Cerebellar nuclear complex (tissue), 1 donor: ENCODE results near the gene PACS1.
"Not testable (repeated sequence)": the region's sequence is repeated elsewhere in the genome, so short reads cannot be mapped to it uniquely, and the experiment has no call there.

Experiments used
- DNase-seq, 2 experiments: peaks; one replicate each; lab custom pipeline; 2025; lab: John Stamatoyannopoulos, UW

PACS1 gene

GRCh38 chr11:66111158-66111557, 41.1 kb downstream of the PACS1 start:
- DNase-seq = no peak

DNA sequence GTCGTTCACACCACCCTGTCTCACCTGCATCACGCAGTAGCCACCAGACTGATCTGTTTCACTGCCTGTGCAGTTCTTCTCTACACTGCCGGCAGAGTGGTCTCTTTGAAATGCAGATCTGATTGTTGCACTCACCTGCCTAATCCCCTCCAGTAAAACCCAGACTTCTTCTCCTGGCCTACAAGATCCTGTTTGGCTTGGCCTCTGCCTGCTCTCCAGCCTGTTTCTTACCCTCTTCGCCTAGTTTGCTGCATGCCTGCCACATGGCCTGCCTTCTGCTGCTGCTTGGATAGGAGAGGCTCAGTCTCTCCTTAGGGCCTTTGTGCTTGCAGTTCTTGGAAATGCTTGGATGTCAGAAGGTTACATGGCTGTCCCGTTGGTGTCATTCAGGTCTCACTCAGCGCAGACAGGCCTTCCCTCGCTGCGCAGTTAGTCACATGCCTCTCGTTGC, 42.0 kb downstream of the PACS1 start:
- no peak for DNase-seq

DNA sequence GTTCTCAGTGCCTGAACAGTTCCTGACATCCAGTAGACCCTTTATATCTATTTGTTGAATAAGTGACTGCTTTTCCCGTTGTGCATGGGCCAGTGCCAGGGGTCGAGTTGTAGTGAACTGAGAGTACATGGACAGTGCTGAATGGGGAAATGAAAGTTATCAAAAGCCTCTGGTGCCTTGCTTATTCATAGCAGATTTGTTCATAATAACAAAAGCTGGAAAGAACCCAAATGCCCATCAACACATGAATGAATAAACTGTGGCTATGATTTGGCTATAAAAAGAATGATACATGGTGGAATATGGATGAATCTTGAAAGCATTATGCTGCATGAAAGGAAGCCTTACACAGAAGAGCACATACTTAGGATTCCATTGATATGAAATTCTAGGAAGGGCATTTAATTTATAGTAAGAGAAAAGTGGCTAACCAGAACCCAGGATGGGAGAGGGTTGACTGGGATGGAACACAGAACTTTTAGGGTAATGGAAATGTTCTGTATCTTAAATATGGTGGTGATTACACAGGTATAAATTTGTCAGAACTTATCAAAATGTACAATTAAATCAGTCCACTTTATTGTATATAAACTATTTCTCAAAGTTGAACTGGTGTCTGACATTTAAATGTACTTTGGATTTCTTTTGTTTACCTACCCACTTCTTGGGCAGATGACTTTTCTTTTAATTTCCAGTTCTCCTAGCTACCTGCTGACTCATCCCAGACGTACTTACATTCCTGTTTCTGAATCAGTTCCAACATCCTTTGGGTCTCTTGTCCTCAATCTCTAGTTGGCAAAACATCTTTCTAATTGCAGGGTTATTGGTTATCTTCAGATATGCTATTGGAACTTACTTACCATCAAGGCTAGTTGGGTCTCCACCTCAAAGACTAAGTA, 42.8 kb downstream of the PACS1 start:
- no peak for DNase-seq

DNA sequence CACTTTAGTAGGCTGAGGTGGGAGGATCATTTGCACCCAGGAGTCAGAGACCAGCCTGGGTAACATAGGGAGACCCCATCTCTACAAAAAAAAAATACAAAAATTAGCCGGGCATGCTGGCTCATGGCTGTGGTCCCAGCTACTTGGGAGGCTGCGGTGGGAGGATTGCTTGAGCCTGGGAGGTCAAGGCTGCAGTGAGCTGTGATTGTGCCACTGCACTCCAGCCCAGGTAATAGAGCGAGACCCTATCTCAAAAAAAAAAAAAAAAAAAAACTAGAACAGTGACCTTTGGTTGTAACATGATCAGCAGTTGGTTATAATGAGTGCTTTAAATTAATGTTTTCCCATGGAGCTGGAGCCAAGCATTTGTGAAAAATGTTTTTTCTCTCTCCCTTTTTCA, 44.9 kb downstream of the PACS1 start:
- not testable (repeated sequence) for DNase-seq

DNA sequence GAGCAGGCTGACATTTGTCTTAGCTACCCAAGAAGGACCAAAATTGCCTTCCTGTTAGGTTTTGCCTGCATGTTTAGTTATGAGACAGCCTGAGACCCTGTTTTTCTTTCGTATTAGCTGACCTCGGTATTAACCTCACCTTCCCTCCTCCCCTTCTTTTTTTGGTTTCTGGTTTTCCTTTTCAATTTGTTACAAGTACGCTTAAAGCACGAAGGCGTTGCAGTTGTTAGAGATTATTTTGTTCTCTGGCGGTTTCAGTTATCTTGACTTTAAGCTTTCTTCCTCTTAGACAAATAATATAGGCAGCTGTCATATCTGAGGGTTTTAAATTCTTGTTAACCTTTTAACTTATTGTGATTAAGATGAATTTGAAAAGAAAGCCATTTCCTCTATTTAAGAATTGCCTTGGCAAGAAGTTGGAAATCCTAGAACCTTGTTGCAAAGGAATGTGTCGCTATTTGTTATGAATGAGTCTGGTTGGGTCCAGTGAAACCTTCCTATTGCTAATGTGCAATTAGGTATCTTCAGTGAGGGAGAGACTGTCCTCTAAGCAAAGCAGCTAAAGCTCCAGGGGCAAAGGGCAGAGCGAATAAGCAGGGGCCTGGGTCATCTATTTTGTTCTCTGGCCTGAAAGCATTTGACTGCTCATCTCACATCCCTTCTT, 45.7 kb downstream of the PACS1 start:
- DNase-seq = no peak

- no peak for DNase-seq
These were observed 46.7 kb downstream of the PACS1 start for GRCh38 chr11:66116576-66117361.

DNA sequence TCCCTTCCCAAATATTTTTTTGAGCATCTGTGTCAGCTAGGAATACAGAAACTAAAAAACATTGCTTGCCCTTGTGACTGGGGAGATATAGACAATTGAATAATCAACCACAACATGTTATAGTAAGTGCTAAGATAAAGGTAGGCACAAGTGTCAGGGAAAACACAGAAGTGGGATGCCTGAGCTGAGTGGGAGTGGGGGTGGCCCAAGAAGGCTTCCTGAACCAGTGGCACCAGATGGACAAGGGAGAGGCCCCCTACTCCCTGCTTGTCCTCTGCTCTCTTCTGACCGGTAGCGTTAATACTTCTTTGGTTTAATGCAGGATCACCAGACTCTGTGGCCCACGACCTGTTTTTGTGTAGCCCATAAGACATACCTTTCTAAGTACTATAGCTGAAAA, 48.8 kb downstream of the PACS1 start:
- no peak for DNase-seq

DNA sequence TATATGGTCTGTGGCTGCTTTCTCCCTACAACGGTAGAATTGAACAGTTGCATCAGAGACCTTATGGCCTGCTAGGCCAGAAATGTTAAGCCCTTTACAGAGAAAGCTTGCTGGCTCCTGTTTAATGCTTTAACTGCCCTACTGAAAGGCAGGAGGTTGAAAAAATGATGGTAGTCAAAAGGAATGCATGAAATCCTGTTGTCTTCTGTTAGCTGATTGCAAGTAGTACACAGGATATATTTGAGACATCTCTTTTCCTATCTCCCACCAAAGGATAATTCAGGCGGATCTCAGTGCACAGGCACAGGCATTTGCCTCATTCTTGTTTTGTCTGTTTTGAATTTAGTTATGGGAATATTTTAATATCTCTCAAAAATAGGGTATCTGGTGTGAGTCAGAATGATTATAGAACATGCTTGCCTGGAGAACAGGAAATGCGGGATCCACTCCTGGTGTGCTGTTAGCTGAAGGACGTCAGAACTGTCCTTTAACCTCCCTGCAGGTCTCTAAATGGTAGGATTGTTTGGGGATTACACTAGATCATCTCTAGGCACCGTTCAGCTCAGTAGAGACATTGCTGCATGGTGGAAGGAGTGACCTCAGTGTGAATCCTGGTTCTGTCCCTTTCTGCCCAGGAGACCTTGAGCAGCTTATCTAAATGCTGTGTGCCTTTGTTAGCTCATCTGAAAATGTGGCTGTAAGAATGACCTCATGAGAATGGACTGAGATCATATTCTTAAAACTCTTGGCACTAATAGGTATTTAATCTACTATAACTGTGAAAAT, 49.5 kb downstream of the PACS1 start:
- no peak for DNase-seq

DNA sequence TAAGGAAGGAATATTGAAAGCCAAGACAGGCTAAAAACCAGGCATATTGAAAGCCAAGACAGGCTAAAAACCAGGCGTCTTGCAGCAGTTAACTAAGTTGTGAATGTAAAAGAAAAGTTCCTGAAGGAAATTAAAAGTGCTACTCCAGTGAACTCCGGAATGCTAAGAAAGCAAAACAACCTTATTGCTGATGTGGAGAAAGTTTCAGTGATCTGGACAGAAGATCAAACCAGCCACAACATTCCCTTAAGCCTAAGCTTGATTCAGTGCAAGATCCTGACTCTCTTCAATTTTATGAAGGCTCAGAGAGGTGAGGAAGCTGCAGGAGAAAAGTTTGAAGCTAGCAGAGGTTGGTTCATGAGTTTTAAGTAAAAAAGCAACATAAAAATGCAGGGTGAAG, 51.4 kb downstream of the PACS1 start:
- no peak for DNase-seq

GRCh38 chr11:66123902-66124301, 53.8 kb downstream of the PACS1 start:
- no peak for DNase-seq

- no peak for DNase-seq
These were observed 54.5 kb downstream of the PACS1 start for GRCh38 chr11:66124564-66124963.

GRCh38 chr11:66126064-66126463, 56.0 kb downstream of the PACS1 start:
- DNase-seq = no peak

- no peak for DNase-seq
These were observed 56.9 kb downstream of the PACS1 start for GRCh38 chr11:66126808-66127555.

DNA sequence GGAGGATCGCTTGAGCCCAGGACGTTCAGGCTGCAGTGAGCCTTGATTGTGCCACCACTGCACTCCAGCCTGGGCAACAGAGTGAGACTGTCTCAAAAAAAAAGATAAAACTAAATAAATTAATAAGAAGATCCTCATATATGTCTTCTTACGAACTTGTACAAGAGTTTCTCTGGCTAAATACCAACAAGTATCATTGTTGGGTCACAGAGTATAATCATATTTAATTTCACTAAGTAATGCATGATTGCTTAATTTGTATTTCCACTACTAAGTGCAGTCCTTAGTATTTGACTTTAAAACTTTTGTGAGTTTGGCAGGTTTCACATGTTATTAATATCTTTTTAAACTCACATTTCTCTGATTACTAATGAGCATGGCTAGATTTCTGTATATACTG, 60.9 kb downstream of the PACS1 start:
- DNase-seq = no peak

GRCh38 chr11:66131937-66132632, 62.0 kb downstream of the PACS1 start:
- no peak for DNase-seq

DNA sequence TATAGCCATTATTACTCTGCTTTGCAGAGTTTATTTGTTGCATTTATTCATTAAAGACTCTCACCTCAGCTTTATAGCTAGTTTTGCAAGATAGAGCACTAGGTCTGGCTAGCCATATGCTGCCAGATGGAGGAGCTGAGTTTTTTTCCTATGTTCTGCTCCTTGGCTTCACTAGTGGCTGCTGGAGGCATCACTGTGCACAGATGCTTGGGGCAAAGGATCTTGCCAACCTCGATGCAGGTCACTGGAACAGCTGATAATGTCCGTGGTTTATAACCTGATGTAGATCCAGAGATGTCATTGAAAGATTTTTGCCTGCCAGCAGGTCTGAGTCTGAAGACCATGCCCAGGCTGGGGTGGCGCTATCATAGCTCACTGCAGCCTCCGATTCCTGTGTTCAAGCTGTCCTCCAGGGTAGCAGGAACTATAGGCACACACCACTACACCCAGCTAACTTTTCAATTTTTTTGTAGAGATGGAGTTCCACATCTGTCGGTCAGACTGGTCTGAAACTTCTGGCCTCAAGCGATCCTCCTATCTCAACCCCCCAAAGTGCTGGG, 63.2 kb downstream of the PACS1 start:
- peak in 1 of 2 experiments; percentile 71 for DNase-seq

- DNase-seq = no peak
These were observed 66.7 kb downstream of the PACS1 start for GRCh38 chr11:66136752-66137123.

GRCh38 chr11:66139817-66140404, 69.8 kb downstream of the PACS1 start:
- no peak for DNase-seq

DNA sequence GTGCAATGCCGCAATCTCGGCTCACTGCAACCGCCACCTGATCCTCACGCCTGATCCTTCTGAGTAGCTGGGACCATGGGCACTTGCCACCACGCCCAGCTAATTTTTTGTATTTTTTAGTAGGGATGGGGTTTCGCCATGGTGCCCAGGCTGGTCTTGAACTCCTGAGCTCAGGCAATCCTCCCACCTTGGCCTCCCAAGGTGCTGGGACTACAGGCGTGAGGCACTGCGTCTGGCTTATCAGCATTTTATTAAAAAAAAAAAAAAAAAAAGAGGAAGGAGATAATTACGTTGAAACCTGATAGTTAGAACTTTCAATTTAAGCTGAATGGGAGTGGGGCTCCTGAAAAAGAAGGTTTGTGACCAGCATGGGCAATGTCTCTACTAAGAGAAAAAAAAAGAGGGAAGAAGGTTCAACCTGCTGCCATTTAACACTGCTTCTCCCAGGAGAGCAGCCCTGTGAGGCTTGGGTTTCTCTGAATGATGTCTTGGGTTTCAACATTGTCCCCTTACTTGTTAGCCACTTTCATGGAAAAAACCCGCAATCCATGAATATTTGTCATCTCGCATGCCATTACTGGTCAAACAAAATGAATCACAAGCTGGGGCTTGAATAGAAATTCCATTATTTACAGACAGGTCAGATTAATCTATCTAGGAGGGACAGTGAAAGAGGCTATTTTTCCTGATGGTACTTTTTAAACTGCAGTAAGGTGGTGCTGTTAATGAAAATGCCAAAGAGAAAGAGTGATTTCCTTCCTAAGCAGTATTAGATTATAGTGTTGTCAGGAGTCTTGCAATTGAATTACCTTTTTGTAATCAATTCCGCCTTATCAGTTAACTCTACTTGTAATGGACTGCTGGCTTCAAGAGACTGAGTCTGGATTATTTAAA, 72.5 kb downstream of the PACS1 start:
- DNase-seq = no peak
